Peyer's patch (tissue), 4 donors: Measurements from ENCODE around the gene KRT16.

Experiments
- CTCF ChIP-seq, 6 experiments: fragments of 450-650 bp in 4 of 6; fragments of 200-600 bp in 2 of 6; sonication (generic) in 1 of 6; IDR thresholded peaks; one replicate each; pipeline ENCODE4 v1.5.1; 2017 to 2019; ENCODE audit warnings: antibody characterized with exemption in 6 of 6, mild to moderate bottlenecking in 3 of 6, moderate library complexity in 1 of 6
- POLR2A ChIP-seq, 2 donors: fragments of 450-650 bp; IDR thresholded peaks; one replicate each; pipeline ENCODE4 v1.5.1; 2017; ENCODE audit warnings: antibody characterized with exemption in 2 of 2, mild to moderate bottlenecking in 2 of 2, moderate library complexity in 2 of 2

- TF ChIP-seq CTCF (IDR thresholded peaks at IDR 0.05) (no peak), POLR2A (IDR thresholded peaks at IDR 0.05) (no peak)
These were observed 16.7 kb upstream of the KRT16 start for GRCh38 chr17:41629316-41629715.
